GM21360 (cell line): ENCODE measurements around the gene MED28.
"Not testable (repeated sequence)": the region's sequence is repeated elsewhere in the genome, so short reads cannot be mapped to it uniquely, and the experiment has no call there.

ENCODE experiments used
- ATAC-seq: cut with Tn5 transposase; IDR thresholded peaks from one replicate; pipeline ENCODE4 v1.9.1; 2021; ENCODE audit warnings: mild to moderate bottlenecking, moderate library complexity; ENCODE audit not compliant: unreplicated experiment

Gene MED28, protein sequence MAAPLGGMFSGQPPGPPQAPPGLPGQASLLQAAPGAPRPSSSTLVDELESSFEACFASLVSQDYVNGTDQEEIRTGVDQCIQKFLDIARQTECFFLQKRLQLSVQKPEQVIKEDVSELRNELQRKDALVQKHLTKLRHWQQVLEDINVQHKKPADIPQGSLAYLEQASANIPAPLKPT

GRCh38 chr4:17614416-17615299 lies at the start of gene MED28:
MED28 (plus strand) TSS chr4:17614641; CDS start chr4:17614655, 14 bp downstream.
- peak; percentile 88 for ATAC-seq

GRCh38 chr4:17565846-17566245 lies 48.6 kb upstream of the MED28 start:
- no peak for ATAC-seq

GRCh38 chr4:17567271-17567670 lies 47.2 kb upstream of the MED28 start:
- no peak for ATAC-seq

DNA sequence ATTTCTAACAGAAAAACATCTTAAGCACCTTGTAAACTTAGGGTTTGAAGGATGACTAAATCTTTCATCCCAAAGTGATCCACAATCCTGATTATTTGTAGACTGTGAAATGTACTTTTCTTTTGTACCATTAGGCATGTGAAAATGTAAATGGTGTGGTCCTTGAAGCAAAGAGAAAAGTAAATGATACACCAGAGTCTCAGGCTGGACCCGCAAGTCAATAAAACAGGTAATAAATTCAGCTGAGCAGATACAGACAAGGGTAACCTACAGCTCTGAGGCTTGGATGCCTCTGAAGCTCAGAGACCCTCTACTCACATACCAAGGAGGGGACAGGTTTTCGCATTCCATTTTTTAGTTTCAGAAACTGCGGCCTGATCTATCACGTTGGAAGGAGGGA lies 40.2 kb upstream of the MED28 start:
- ATAC-seq = no peak

- ATAC-seq = not testable (repeated sequence)
These were observed 39.3 kb upstream of the MED28 start for GRCh38 chr4:17575177-17575576.

DNA sequence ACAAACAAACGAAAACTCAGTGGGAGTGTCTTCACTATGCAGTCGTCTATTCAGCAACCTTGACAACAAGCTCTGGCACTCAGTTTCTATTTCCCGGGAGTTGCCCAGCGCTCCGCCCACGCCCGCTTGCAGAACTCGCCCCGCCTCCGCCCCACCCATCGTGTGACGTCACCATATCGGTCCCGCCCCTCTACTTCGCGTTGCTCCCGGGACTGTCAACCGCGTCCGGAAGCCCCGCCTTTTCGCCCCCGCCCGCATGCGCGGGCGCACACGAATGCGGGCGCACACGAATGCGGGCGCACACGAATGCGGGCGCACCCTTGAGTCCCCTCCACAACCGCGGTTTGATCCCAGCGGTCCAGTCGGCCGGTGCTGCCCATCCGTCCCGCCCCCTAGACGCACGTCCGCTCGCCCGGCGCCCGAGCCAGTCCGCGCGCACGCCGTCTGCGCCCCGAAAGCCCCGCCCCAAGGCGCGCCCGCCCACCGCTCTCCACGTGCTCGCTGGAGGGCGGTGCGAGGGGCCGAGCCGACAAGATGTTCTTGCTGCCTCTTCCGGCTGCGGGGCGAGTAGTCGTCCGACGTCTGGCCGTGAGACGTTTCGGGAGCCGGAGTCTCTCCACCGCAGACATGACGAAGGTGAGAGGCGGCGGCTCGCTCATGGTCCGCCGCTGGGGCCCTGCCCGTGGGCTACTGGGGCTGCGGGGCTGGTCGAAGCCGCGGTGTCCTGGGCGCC lies 37.3 kb upstream of the MED28 start, which contains the start of gene LAP3:
LAP3 (plus strand) TSS at position 267 of the 733 bp plus-strand sequence; CDS start at position 535, 268 bp downstream.
- ATAC-seq = peak; percentile 74

DNA sequence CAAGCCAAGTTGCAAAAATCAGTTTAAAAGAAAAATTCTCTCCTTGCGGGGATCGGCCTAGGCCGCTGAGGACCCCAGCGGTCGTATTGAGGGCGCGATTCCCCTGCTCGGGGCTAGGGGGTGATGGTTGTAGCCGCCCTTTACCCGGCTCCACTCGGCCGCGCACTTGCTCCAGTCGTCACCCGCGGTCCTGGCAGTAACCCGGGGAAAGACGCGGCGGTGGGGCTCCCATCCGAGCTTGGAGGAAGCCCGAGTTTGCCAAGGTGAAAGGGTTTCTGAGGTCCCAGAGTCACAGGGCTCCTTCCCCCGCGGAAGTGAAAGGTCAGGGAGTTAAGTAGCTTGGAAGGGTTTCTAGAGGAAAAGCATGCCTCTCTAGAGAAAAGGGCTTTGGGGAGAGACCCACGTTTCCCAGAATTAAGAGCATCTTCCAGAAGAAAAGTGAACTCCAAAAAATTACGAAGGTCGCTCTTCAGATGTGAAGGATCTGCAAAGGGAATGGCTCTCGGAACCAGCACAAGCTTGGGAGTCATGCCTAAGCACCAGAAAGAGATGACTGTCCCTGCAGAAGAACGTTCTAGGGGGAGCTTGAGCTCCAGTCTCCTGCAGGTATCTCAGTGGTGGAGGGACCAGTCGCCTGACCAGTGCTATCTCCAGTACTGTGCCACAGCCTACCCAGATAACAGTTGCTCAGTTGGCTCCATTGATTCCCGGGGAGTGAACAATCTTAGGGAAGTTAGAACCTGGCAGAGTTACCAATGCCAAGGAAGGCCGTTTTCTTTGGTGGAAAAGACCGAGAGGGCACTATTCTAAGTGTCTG lies 36.6 kb upstream of the MED28 start:
- peak; percentile 14 for ATAC-seq

DNA sequence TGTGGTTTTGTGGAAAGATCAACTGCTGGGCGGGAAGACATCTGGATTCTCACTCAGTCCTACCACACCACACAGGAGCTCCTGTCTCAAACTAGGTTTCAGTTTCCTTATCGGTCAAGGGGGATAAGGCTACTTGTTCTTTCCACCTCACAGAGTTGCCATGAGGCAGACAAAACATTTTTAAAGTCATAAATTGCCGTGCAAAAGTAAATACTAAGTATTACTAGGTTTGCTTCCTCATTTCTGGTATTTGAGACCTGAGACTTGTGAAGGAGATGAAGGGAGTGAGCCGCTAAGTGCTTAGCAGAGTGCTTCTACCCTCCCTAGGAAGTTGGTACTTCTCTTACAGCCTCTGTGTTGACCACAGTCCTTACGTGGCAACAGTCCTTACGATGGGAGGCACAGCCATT lies 36.0 kb upstream of the MED28 start:
- ATAC-seq = peak; percentile 33

DNA sequence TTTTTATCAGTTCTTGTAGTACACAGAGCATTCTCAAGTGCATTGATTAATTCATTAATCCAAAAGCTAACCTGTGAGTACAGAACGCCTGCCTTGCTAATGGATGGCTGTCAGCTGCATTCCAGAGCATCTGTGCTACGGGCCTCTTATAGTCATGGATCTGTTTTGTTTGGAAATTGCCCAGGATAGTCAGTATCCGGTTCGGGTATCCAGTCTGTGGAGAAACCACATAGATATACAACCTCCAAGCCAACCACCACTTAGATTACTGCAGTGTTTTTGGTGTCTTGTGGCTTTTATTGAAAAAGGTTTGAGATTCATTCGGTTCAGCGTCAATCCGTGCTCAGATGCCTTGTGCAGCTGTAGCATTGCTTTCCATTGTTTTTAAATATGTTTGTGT lies 33.5 kb upstream of the MED28 start:
- ATAC-seq = no peak

GRCh38 chr4:17583276-17583675 lies 31.2 kb upstream of the MED28 start:
- ATAC-seq = no peak

DNA sequence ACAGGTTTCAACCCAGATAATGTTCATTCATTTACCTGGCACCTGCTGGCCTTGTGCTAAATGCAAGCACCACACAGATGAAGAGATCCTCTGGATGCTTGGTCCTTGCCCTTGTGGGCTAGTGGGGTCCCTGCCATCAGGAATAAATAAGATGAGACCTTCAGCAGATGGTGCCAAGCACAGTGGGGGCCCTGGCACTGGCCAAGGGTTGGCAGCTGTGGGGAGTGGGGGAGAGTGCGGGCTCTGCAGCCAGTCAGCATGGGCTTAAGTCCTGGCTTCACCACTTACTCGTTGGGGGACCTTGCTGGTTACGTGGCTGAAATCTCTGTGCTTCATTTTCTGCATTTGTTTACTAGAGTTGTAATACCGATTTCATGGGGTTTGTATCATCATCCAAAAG lies 30.5 kb upstream of the MED28 start:
- ATAC-seq = no peak

GRCh38 chr4:17584521-17585213 lies 29.8 kb upstream of the MED28 start:
- no peak for ATAC-seq

- no peak for ATAC-seq
These were observed 27.2 kb upstream of the MED28 start for GRCh38 chr4:17587094-17587822.

DNA sequence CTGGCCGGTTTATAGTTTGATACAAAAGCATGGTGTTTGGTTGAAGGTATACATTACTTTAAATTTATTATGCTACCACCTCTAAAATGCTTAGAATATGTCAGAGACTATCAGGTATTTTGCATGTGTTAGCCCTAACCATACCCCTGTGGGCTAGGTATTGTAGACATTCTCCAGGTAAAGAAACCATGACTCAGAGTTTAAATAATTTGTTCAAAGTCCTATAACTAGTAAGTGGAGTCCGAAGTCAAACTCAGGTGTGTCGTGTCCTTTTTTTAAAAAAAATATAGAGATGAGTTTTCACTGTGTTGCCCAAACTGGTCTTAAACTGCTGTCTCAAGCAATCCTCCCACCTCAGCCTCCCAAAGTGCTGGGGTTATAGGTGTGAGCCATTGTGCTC lies 25.1 kb upstream of the MED28 start:
- ATAC-seq = no peak

- ATAC-seq = peak; percentile 82
These were observed 18.9 kb upstream of the MED28 start for GRCh38 chr4:17595471-17596005.

- ATAC-seq = no peak
These were observed 16.9 kb upstream of the MED28 start for GRCh38 chr4:17597517-17597916.

DNA sequence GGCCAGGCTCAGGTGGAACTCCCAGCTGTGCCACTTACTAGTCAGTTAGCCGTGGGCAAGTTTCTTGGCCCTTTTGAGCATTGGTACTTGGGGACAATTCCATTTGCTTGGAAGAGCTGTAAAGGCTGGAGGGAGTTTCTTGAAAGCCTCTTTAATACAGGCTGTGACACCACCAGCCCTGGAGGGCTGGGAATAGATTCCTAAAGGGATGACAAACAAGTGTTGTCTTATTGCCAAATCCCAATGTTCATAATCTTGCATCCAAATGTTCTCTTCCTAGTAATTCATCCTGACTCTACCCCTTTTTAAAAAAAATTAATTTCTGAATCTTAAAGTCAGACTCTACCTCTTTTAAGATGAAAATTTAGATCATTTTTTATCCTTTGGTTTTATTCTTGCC lies 14.6 kb upstream of the MED28 start:
- no peak for ATAC-seq

DNA sequence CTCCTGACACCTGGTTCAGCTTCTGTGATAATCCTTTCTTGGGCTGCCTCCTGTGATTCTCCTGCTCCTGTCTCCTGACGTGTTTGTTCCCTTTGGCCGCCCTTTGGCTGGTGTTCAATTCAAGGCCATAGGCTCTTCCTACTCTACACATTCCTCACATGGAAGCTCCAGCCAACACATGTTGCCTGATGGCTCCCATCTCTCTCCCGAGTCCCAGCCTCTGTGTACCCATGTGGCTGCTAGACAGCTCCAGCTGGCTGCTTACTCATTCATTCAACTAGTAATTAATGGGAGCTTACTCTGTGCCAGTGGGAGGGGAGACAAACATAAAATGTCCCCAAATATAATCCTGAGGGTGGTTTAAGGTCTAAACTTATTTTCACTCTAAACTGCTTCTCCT lies 9.2 kb upstream of the MED28 start:
- no peak for ATAC-seq

- peak; percentile 46 for ATAC-seq
These were observed 553 bp upstream of the MED28 start for GRCh38 chr4:17613761-17614415.
